Esophagus muscularis mucosa (tissue), 4 donors: ENCODE measurements around the gene BORCS6. TPM values are rescaled to one million over a fixed set of nuclear protein-coding genes. Genes with fewer than 3 reads are reported as not detected.
A peak's percentile ranks its signal among the peaks of the same experiment; 100 is the strongest.
"Not testable (repeated sequence)": the region's sequence is repeated elsewhere in the genome, so short reads cannot be mapped to it uniquely, and the experiment has no call there.

ENCODE experiments used
- DNase-seq: peaks from one replicate; pipeline ENCODE4 v3.0.0-alpha.2; 2017; ENCODE audit errors: extremely low spot score
- H3K27ac ChIP-seq, 4 donors: fragments of 200-600 bp; sonication (generic); replicated peaks in 1 of 4; 1 replicate in 3 of 4; 2 replicates in 1 of 4; pipeline ENCODE4 v1.5.1; 2016 to 2019; ENCODE audit warnings: mild to moderate bottlenecking in 1 of 4
- H3K27me3 ChIP-seq, 4 donors: fragments of 200-600 bp; sonication (generic); one replicate each; pipeline versions ENCODE4 v1.5.1 to v1.6.0; 2016 to 2019
- H3K36me3 ChIP-seq, 4 donors: fragments of 200-600 bp; sonication (generic); one replicate each; pipeline ENCODE4 v1.5.1; 2016 to 2019
- H3K4me1 ChIP-seq, 4 donors: fragments of 200-600 bp; sonication (generic); one replicate each; pipeline ENCODE4 v1.5.1; 2016 to 2019
- H3K4me3 ChIP-seq, 4 donors: fragments of 200-600 bp; sonication (generic); 1 replicate in 2 of 4; 2 replicates in 2 of 4; pipeline ENCODE4 v1.5.1; 2016 to 2019; ENCODE audit warnings: mild to moderate bottlenecking in 4 of 4, moderate library complexity in 1 of 4
- H3K9me3 ChIP-seq, 4 donors: fragments of 200-600 bp; sonication (generic); 1 replicate in 3 of 4; 2 replicates in 1 of 4; pipeline ENCODE4 v1.5.1; 2016 to 2019
- EP300 ChIP-seq: sonication (generic); formaldehyde crosslinking; IDR thresholded peaks from one replicate; pipeline ENCODE4 v1.6.1; 2017; ENCODE audit warnings: antibody characterized with exemption
- POLR2A ChIP-seq: fragments of 450-650 bp; IDR thresholded peaks from one replicate; pipeline ENCODE4 v1.6.1; 2017; ENCODE audit warnings: antibody characterized with exemption, moderate library complexity, mild to moderate bottlenecking, low read depth
- POLR2AphosphoS5 ChIP-seq, 2 donors: sonication (generic); formaldehyde crosslinking; IDR thresholded peaks; one replicate each; pipeline ENCODE4 v1.6.1; 2017; ENCODE audit warnings: antibody characterized with exemption in 2 of 2
- WGBS: methylation state at CpG from one replicate; pipeline ENCODE4 v1.1.5; 2018; 5-methylcytosine and 5-hydroxymethylcytosine counted together
- intact Hi-C: fragments of 100-400 bp; cut with DNase I; formaldehyde crosslinking; loops from one replicate; pipeline ENCODE4 v1.15.1; 2023
- total RNA-seq, 4 donors: library from RNA; depleted of rRNA; stranded (reverse); fragments of >200 nt; gene quantifications; one replicate each; pipeline versions ENCODE4 v1.1.0 to v1.2.1, GENCODE V29; 2016
- TF ChIP-seq, protein P1 (sequence below), 3 experiments: fragments of 200-600 bp in 2 of 3; fragments of 450-650 bp in 1 of 3; sonication (generic) in 2 of 3; IDR thresholded peaks; one replicate each; pipeline ENCODE4 v1.5.1; 2017 to 2019; ENCODE audit warnings: antibody characterized with exemption in 3 of 3, mild to moderate bottlenecking in 2 of 3, moderate library complexity in 1 of 3

The BORCS6 gene
- total RNA-seq, 4 donors from 2014 or later, result 8.6 to 22.4 (median 13.9) TPM

DNA sequence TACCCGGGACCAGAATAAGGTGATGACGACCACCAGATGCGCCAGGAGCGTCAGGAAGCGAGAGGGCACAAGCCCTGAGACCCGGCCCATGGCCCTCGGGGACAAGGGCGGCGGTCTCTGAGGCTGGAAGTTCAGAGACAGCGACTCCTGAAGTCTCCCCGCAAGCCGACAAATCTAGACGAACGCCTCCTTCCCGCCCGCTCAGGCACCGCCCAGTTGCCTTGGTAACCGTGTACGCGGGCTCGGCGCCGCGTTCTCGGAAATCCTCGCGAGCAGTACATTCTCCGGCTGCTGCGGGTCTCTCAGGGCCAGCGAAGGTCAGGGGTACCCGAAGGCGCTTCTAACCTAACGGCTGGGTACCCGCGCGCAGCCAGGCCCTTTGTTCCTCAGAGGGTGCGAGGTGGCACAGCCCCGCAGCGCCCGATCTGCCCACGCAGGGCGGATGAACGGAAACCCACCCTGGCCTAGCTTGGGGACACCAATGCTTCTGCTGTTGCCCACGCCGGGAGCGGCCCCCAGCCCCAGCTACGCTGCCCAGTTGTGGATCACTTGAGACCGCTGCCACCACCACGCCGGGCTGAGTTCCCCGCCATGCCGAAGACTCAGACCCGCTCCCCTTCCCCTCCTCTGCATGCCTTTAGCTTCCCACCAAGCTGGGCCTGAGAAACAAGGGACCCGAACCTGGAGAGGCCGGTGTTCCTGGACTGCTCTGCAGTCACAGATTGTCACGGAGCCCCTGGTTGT lies 13.6 kb downstream of the BORCS6 start, which contains the start of gene TMEM107:
TSS of gene TMEM107 (minus strand) at position 184 of the 744 bp plus-strand sequence. CDS start at position 90, 94 bp downstream.
- DNase-seq, result peak; percentile 96
- peak within 1 kb of the TSS; percentile 57 to 81 (median 62) for H3K4me3 ChIP-seq
- no peaks in the 10 kb centered on the region for H3K36me3 ChIP-seq
- H3K4me1 ChIP-seq, result peaks cover 29 to 50% (median 40%) of the 10 kb centered on the region in 4 donors
- no peaks in the 10 kb centered on the region for H3K9me3 ChIP-seq
- no peaks in the 10 kb centered on the region for H3K27me3 ChIP-seq
- TF ChIP-seq, protein P1, sequence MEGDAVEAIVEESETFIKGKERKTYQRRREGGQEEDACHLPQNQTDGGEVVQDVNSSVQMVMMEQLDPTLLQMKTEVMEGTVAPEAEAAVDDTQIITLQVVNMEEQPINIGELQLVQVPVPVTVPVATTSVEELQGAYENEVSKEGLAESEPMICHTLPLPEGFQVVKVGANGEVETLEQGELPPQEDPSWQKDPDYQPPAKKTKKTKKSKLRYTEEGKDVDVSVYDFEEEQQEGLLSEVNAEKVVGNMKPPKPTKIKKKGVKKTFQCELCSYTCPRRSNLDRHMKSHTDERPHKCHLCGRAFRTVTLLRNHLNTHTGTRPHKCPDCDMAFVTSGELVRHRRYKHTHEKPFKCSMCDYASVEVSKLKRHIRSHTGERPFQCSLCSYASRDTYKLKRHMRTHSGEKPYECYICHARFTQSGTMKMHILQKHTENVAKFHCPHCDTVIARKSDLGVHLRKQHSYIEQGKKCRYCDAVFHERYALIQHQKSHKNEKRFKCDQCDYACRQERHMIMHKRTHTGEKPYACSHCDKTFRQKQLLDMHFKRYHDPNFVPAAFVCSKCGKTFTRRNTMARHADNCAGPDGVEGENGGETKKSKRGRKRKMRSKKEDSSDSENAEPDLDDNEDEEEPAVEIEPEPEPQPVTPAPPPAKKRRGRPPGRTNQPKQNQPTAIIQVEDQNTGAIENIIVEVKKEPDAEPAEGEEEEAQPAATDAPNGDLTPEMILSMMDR (IDR thresholded peaks at IDR 0.05), result no peak
- TF ChIP-seq POLR2AphosphoS5 (IDR thresholded peaks at IDR 0.05), result peak; percentile 76 to 77
- peak within 1 kb of the TSS; percentile 79 to 88 (median 83) for H3K27ac ChIP-seq
- intact Hi-C loops, result no loop called here
- 5% methylated on average over 20 of the region's 56 CpGs for WGBS

DNA sequence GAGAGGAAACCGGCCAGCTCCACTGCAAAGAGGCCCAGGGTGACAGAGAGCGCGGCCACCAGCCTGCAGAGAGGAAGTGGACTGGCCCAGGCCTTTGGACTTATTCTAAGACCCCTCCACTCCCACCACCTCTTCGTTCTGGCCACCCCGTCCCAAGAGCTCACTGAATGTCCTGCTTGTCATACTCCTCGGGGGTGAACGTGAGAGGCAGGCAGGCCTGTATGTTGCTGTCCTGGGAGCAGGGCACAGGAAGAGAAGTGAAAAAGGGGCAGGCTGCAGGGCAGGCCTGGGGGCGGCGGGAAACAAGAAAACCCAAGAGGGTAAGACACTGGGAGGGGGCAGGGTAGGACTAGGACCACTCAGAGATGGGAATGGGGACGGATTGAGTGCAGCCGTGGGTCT lies 14.2 kb downstream of the BORCS6 start:
- H3K36me3 ChIP-seq, result no peaks in the 10 kb centered on the region
- WGBS, result 19% methylated on average over 11 of the region's 11 CpGs
- no peaks in the 10 kb centered on the region for H3K27me3 ChIP-seq
- no peak for DNase-seq
- peaks cover 29 to 50% (median 40%) of the 10 kb centered on the region in 4 donors for H3K4me1 ChIP-seq
- peak overlapping the region; percentile 79 to 88 (median 83) for H3K27ac ChIP-seq
- H3K4me3 ChIP-seq, result peak overlapping the region; percentile 57 to 81 (median 62)
- TF ChIP-seq POLR2AphosphoS5 (IDR thresholded peaks at IDR 0.05) (no peak), POLR2A (no peak), EP300 (no peak)
- TF ChIP-seq, protein P1 (IDR thresholded peaks at IDR 0.05), result no peak
- H3K9me3 ChIP-seq, result no peaks in the 10 kb centered on the region
- intact Hi-C loops, result no loop called here

DNA sequence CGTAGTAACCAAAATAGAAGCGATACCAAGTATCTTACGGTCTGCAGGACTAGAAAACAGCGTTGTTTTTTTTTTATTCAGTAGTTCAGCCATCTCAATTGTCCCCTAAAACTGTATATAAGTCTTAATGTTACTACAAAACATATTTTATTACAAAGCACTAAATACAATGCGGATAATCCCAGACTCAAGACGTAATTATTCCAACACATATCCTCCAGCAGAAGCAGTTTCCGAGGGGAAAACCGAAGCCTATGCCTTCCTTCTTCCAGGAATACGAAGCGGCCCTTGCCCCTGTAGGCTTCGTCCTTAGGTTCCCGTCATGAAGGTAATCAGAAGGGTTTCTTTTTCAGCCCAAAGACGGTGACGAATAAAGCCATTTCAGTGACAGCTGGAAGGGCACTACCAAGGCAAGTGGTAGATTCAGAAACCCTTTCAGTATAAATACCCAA lies 16.1 kb downstream of the BORCS6 start:
- Histone ChIP-seq H3K27ac (peak overlapping the region; percentile 81 to 89 (median 86)), H3K36me3 (no peaks in the 10 kb centered on the region), H3K9me3 (no peaks in the 10 kb centered on the region), H3K4me3 (peak overlapping the region; percentile 41 to 59 (median 49)), H3K4me1 (peaks cover 29 to 50% (median 40%) of the 10 kb centered on the region in 4 donors), H3K27me3 (no peaks in the 10 kb centered on the region)
- WGBS, result 3% methylated on average over 14 of the region's 14 CpGs
- TF ChIP-seq POLR2A (no peak), POLR2AphosphoS5 (IDR thresholded peaks at IDR 0.05) (no peak), EP300 (no peak)
- TF ChIP-seq, protein P1 (IDR thresholded peaks at IDR 0.05), result no peak
- intact Hi-C loops, result no loop called here
- no peak for DNase-seq

DNA sequence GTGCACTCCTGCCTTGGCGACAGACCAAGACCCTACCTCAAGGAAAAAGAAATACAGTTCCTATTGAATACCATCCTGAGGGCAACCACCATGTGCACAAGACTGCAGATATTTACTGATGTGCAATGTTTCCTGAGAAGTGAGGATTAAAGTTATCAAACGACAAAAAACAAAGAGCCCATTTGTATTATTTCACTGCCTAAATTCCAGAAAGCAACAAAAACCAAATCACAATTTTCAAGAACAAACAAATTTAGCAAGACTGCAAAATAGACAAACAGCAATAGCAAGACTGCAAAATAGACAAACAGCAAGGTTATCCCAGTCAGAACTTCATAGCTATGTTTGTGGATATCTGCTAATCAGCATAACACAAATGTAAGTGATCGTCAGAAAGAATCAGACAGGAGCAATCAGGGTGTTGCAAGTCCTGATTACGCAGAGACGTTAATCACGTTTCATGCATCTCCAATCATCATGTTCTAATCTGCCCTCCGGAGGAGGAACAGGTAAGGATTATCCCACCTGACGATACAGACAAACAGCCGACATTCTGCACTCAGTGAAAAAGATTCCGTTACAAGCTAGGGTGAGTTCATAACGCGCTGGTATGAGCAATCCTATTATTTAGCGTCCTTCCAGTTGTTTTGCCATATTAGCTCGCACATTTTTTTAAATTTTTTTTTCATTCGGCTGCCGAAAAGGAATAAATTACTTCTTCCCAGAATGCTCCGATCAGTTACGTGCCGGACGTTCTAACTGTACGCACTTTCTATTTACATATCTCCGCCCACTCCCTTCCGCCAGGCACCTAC lies 16.7 kb downstream of the BORCS6 start:
- Histone ChIP-seq H3K27me3 (no peaks in the 10 kb centered on the region), H3K4me3 (peak overlapping the region; percentile 41 to 59 (median 49)), H3K27ac (peak overlapping the region; percentile 81 to 89 (median 86)), H3K36me3 (no peaks in the 10 kb centered on the region), H3K9me3 (no peaks in the 10 kb centered on the region), H3K4me1 (peaks cover 29 to 50% (median 40%) of the 10 kb centered on the region in 4 donors)
- TF ChIP-seq POLR2AphosphoS5 (IDR thresholded peaks at IDR 0.05) (peak; percentile 97 to 100), POLR2A (peak; percentile 100)
- TF ChIP-seq, protein P1 (IDR thresholded peaks at IDR 0.05), result no peak
- DNase-seq, result no peak
- intact Hi-C loops, result no loop called here
- WGBS, result under 1% methylated on average over 23 of the region's 23 CpGs

DNA sequence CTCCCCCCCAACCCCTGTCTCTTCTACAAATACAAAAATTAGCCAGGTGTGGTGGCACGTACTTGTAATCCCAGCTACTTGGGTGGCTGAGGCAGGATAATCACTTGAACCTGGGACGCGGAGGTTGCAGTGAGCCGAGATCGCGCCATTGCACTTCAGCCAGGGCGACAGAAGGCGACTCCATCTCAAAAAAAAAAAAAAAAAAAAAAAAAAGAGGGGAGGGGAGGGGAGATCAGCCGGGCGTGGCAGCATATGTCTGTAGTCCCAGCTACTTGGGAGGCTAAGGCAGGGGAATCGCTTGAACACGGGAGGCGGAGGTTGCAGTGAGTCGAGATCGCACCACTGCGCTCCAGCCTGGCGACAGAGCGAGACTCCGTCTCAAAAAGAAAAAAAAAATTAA lies 19.8 kb downstream of the BORCS6 start:
- peaks cover 12 to 26% (median 22%) of the 10 kb centered on the region in 4 donors for H3K4me1 ChIP-seq
- DNase-seq, H3K27ac ChIP-seq, H3K9me3 ChIP-seq, H3K4me3 ChIP-seq, H3K36me3 ChIP-seq, intact Hi-C loops, H3K27me3 ChIP-seq: not testable (repeated sequence)
- 88% methylated on average over 19 of the region's 19 CpGs for WGBS
